GM12865 (cell line): ENCODE results near the gene MTF1.

ENCODE experiments used
- DNase-seq: peaks from one replicate; pipeline ENCODE4 v3.0.0; 2010; ENCODE audit warnings: low read depth
- H3K4me3 ChIP-seq: 2 replicates; pipeline ENCODE4 v1.5.1; 2011; ENCODE audit warnings: mild to moderate bottlenecking, low read depth, low read length, control low read depth
- CTCF ChIP-seq: IDR thresholded peaks from 2 replicates; pipeline ENCODE4 v1.5.1; 2011; ENCODE audit warnings: low read length, control low read depth, low read depth, inconsistent platforms; ENCODE audit not compliant: insufficient read depth; ENCODE audit errors: missing control alignments

MTF1 gene

DNA sequence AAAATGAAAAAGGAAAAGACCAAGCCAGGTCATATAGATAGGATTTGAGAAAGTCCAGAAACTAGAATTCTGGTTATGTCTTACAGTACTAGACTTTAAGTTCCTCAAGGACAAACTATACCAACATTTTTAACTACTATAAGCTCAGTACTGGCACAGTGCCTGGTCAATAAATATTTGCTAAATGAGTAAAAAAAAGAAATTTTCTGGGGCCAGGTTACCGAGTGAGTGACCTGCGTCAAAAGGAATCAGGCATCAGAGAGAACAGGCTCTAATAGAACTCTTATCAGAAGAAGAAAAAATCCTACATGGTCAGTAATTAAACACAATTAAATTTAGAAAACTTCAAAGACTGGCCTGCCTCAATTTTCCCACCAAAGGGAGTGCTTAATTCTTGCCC lies 27.6 kb downstream of the MTF1 start:
- DNase-seq: no peak
- no peak for TF ChIP-seq CTCF
- H3K4me3 ChIP-seq: no peak overlapping the region

- H3K4me3 ChIP-seq: no peak overlapping the region
- TF ChIP-seq CTCF: no peak
- no peak for DNase-seq
Observed at GRCh38 chr1:37831109-37831508, 28.3 kb downstream of the MTF1 start.

DNA sequence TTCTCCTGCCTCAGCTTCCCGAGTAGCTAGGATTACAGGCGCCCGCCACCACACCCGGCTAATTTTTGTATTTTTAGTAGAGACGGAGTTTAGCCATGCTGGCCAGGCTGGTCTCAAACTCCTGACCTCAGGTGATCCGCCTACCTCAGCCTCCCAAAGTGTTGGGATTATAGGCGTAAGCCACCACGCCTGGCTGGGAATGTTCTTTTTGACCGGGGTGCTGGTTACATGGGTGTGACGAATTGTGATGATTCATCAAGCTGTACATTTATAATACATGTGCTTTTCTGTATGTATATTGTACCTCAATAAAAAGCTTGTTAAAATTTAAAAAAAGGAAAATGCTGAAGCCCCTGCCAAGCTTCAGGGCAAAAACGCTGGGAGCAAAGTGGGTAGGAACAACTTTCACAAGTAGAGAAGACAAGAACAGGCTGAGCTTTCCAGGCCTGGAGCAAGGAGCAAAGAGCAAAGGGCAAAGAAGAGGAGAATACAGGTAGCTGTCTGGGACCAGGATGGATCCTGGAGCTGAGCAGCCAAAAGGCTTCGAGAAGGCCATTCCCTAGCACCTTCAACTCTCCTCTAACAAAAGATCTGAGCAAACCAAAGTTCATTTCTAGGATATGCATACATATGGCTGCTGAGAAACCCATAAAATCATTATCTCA lies 30.9 kb downstream of the MTF1 start:
- TF ChIP-seq CTCF: no peak
- DNase-seq: no peak
- H3K4me3 ChIP-seq: no peak overlapping the region

DNA sequence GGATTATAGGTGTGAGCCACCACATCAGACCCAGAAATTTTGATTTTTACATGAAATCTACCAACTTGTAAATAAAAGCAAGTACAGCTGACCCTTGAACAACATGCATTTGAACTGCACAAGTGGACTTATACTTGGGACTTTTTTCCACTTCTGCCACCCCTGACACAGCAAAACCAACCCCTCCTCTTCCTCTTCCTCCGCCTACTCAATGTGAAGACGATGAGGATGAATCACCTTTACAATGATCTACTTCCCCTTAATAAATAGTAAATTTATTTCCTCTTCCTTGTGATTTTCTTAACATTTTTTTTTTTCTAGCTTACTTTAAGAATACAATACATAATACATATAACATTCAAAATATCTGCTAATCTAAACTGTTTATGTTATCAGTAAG lies 33.9 kb downstream of the MTF1 start:
- no peak overlapping the region for H3K4me3 ChIP-seq
- DNase-seq: no peak
- no peak for TF ChIP-seq CTCF

GRCh38 chr1:37824001-37824400 lies 35.4 kb downstream of the MTF1 start:
- no peak overlapping the region for H3K4me3 ChIP-seq
- no peak for TF ChIP-seq CTCF
- no peak for DNase-seq

DNA sequence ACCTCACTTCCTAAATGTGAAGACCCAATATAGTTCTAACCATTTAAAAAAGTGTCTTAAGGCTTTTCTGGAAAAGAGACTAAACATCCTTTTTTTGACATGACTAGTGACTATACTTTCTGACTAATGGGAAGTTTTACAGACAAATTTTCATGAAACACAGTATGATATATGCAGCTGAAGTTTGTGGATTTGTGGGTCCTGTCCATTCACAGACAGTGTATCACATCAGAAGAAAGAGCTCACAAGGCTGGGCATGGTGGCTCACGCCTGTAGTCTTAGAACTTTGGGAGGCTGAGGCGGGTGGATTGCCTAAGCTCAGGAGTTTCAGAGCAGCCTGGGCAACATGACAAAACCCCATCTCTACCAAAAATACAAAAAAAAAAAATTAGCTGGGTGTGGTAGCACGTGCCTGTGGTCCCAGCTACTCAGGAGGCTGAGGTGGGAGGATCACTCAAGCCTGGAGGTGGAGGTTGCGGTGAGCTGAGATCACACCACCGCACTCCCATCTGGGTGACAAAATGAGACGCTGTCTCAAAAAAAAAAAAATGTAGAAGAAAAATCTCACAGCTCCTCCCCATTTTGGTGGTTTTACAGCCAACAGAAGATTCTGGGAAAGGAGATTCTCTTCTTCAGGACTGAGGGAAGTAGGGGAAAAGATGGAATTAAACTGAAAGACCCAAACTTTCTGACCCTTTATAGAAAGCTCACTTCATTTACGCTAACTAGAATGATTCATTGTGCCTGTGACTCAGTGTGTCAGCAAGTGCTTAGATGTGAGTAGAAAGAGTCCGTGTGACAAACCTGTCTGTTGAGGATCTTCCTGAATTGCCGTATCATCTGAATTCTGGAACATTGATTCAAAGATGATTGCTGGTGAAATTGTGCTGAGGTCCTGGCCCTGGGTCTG lies 36.2 kb downstream of the MTF1 start:
- TF ChIP-seq CTCF: no peak
- no peak for DNase-seq
- no peak overlapping the region for H3K4me3 ChIP-seq

- TF ChIP-seq CTCF: no peak
- no peak overlapping the region for H3K4me3 ChIP-seq
Observed at GRCh38 chr1:37821481-37821880, 37.9 kb downstream of the MTF1 start.

More at GRCh38 chr1:37821481-37821880, 37.9 kb downstream of the MTF1 start:
- no peak for DNase-seq
